Kidney (tissue), 14 donors: Measurements from ENCODE around the gene N4BP2L2. TPM values are rescaled to one million over a fixed set of nuclear protein-coding genes. Genes with fewer than 3 reads are reported as not detected.

Source experiments
- DNase-seq, 5 donors: peaks; one replicate each; pipeline ENCODE4 v3.0.0-alpha.2; 2013 to 2020
- FAIRE-seq: peaks from 2 replicates; lab custom pipeline; 2012; peaks lifted over from hg19 to GRCh38; lab: Jason Lieb, UNC
- H3K27ac ChIP-seq, 2 donors: one replicate each; pipeline ENCODE4 v1.7.0; 2013; ENCODE audit warnings: low read depth in 2 of 2, low read length in 2 of 2, inconsistent platforms in 1 of 2
- H3K27me3 ChIP-seq: one replicate; pipeline ENCODE4 v1.7.1; 2013; ENCODE audit warnings: low read length, inconsistent platforms; ENCODE audit not compliant: control insufficient read depth, insufficient read depth
- H3K36me3 ChIP-seq, 3 donors: one replicate each; pipeline versions ENCODE4 v1.7.0 to v1.7.1; 2013; ENCODE audit warnings: low read length in 3 of 3, control low read depth in 1 of 3, inconsistent platforms in 1 of 3; ENCODE audit not compliant: insufficient read depth in 3 of 3, control insufficient read depth in 2 of 3
- H3K4me1 ChIP-seq, 3 donors: one replicate each; pipeline versions ENCODE4 v1.7.0 to v1.7.1; 2013; ENCODE audit warnings: low read length in 3 of 3, inconsistent platforms in 1 of 3, low read depth in 1 of 3; ENCODE audit not compliant: control insufficient read depth in 2 of 3, insufficient read depth in 2 of 3
- H3K4me3 ChIP-seq, 3 donors: one replicate each; pipeline versions ENCODE4 v1.7.0 to v1.8.1; 2013; ENCODE audit warnings: low read length in 3 of 3, control low read depth in 1 of 3, inconsistent platforms in 1 of 3
- H3K9ac ChIP-seq, 3 donors: one replicate each; pipeline versions ENCODE4 v1.7.0 to v1.7.1; 2013; ENCODE audit warnings: low read length in 3 of 3, control low read depth in 1 of 3, inconsistent platforms in 1 of 3
- H3K9me3 ChIP-seq, 3 donors: one replicate each; pipeline versions ENCODE4 v1.7.0 to v1.7.1; 2013; ENCODE audit warnings: low read length in 3 of 3, control low read depth in 1 of 3, inconsistent platforms in 1 of 3; ENCODE audit not compliant: control insufficient read depth in 2 of 3, insufficient read depth in 1 of 3
- intact Hi-C: fragments of 100-400 bp; cut with DNase I; formaldehyde crosslinking; loops from one replicate; pipeline ENCODE4 v1.11.1; 2022
- polyA plus RNA-seq: library from polyadenylated mRNA; stranded (reverse); fragments of 350-450 nt; fragmentation: Illumina TruSeq; extraction: RNeasy Lipid Tissue Mini Kit (QIAGEN cat#74804); gene quantifications from one replicate; pipeline ENCODE4 v1.2.3, GENCODE V29; 2014; ENCODE audit warnings: low read depth, low replicate concordance; ENCODE audit not compliant: insufficient read depth
- total RNA-seq: library from RNA; stranded (reverse); fragmentation: NEBNext Ultra II Directional; extraction: Animal tissue kit (Norgen Biotek cat#: 25700); gene quantifications from one replicate; pipeline ENCODE4 v1.2.1, GENCODE V29; 2021
- TF ChIP-seq, protein P1 (sequence below): IDR thresholded peaks from 3 replicates; pipeline ENCODE4 v1.5.1; 2012; ENCODE audit warnings: mild to moderate bottlenecking, moderate library complexity, borderline replicate concordance; ENCODE audit not compliant: insufficient read depth; ENCODE audit errors: extremely low read depth
- donor health status: control.
- donor health status: control.
- donor health status: control.
- donor health status: control.
- donor health status: control.
- donor health status: DM: yes; HTN: yes; CAD: no.
- donor health status: Normal renal cell carcinoma (clear cell type).

N4BP2L2 gene
- total and polyA plus RNA-seq, 2 donors from 2014 or later = 71.3 to 165 TPM

DNA sequence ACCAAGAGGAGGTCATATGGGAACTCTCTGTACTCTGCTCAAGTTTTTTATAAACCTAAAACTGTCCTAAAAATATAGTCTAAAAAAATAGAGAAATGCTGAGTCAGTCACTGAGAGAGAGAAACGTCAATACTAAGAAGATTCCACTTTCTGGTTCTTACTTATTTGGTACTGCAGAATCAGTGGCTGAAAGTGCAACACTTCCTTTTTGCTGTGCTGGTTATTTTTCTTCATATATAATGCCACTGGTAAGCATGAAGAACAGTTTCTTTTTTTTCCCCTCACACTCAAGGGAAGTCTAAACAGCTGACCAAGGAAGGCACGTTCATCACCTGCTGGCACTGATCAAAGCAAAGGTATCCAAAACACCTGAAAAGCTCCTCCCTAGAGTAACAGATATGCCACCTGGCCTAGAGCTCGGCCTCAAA lies 66.4 kb downstream of the N4BP2L2 start:
- H3K4me1 ChIP-seq = peaks cover 0 to 2% (median 0%) of the 10 kb centered on the region in 3 donors
- H3K27me3 ChIP-seq = no peaks in the 10 kb centered on the region
- H3K36me3 ChIP-seq = peaks cover 0 to 6% (median 3%) of the 10 kb centered on the region in 3 donors
- FAIRE-seq = no peak
- no peak overlapping the region for H3K4me3 ChIP-seq
- DNase-seq = no peak
- TF ChIP-seq, protein P1, sequence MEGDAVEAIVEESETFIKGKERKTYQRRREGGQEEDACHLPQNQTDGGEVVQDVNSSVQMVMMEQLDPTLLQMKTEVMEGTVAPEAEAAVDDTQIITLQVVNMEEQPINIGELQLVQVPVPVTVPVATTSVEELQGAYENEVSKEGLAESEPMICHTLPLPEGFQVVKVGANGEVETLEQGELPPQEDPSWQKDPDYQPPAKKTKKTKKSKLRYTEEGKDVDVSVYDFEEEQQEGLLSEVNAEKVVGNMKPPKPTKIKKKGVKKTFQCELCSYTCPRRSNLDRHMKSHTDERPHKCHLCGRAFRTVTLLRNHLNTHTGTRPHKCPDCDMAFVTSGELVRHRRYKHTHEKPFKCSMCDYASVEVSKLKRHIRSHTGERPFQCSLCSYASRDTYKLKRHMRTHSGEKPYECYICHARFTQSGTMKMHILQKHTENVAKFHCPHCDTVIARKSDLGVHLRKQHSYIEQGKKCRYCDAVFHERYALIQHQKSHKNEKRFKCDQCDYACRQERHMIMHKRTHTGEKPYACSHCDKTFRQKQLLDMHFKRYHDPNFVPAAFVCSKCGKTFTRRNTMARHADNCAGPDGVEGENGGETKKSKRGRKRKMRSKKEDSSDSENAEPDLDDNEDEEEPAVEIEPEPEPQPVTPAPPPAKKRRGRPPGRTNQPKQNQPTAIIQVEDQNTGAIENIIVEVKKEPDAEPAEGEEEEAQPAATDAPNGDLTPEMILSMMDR = no peak
- intact Hi-C loops = no loop called here
- H3K9me3 ChIP-seq = no peaks in the 10 kb centered on the region
- no peak overlapping the region for H3K9ac ChIP-seq
- peak overlapping the region in 1 of 2 donors; percentile 47 for H3K27ac ChIP-seq

DNA sequence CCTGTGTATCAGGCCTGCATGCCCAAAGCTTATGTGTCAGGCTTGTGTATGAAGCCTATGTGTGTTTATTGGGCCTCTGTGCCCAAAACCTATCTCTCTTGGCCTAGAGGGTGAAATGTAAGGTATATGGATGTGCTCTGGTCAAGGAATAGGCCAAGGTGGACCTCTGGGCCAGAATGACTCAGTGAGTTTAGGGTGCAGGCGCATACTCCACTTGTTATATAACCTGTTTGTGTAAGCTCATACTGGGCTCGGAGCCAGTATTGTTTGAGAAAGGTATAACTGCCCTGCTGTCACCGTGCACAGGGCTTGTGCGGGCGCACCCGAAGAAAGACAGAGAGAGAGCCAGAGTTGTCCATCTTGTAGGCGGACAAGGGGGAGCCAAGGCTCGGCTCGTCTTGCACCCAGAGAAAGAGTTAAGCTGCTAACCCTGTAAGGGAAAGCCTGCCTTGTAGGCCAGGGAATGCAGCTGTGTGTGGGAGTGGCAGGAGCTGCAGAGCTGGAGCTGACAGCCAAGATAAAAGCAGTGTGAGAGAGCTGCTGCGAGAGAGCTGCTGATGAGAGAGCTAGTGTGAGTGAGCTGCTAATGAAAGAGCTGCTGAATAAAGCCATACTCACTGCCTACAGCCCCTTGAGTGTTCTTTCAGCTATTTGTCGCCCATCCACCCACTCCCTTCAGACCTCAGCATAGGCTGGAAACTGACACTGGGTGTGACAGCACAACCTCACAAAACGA lies 67.2 kb downstream of the N4BP2L2 start:
- no peak for FAIRE-seq
- Histone ChIP-seq H3K4me3 (no peak overlapping the region), H3K9me3 (no peaks in the 10 kb centered on the region), H3K9ac (no peak overlapping the region), H3K27me3 (no peaks in the 10 kb centered on the region), H3K36me3 (peaks cover 0 to 6% (median 3%) of the 10 kb centered on the region in 3 donors), H3K27ac (no peak overlapping the region), H3K4me1 (peaks cover 0 to 2% (median 0%) of the 10 kb centered on the region in 3 donors)
- intact Hi-C loops = no loop called here
- peak in 4 of 5 donors; percentile 49 to 80 (median 76) for DNase-seq
- TF ChIP-seq, protein P1 = no peak

DNA sequence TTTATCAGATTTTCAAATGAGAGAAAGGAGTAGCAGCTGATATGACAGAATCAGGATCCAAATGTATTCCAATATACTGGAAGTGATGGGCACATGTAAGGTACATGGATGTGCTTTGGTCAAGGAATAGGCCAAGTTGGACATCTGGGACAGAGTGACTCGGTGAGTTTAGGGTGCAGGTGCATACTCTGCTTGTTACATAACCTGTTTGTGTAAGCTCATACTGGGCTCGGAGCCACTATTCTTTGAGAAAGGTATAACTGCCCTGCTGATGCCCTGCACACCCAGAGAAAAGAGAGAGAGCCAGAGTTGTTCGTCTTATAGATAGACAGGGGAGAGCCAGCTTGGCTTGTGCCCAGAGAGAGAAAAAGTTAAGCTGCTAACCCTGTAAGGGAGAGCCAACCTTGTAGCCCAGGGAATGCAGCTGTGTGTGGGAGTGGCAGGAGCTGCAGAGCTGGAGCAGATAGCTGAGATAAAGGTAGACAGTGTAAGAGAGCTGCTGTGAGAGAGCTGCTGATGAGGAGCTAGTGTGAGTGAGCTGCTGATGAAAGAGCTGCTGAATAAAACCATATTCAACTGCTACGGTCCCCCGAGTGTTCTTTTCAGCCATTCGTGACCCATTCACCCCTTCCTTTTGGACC lies 70.0 kb downstream of the N4BP2L2 start:
- DNase-seq = peak in 3 of 5 donors; percentile 8 to 33 (median 15)
- Histone ChIP-seq H3K9ac (no peak overlapping the region), H3K27ac (no peak overlapping the region), H3K36me3 (peaks cover 0 to 6% (median 3%) of the 10 kb centered on the region in 3 donors), H3K4me3 (no peak overlapping the region), H3K27me3 (no peaks in the 10 kb centered on the region), H3K9me3 (no peaks in the 10 kb centered on the region), H3K4me1 (peaks cover 0 to 2% (median 0%) of the 10 kb centered on the region in 3 donors)
- no peak for FAIRE-seq
- TF ChIP-seq, protein P1 = no peak
- intact Hi-C loops = no loop called here
